Muscle layer of colon (tissue), 2 donors: ENCODE results near the gene NT5C1A.

Experiments
- H3K27ac ChIP-seq: one replicate; pipeline ENCODE4 v1.7.0; 2013; ENCODE audit warnings: low read depth, mild to moderate bottlenecking, low read length, moderate library complexity
- H3K27me3 ChIP-seq, 2 donors: one replicate each; pipeline ENCODE4 v1.7.0; 2013; ENCODE audit warnings: low read length in 2 of 2, mild to moderate bottlenecking in 2 of 2; ENCODE audit not compliant: insufficient read depth in 2 of 2, control insufficient read depth in 1 of 2
- H3K36me3 ChIP-seq: one replicate; pipeline ENCODE4 v1.7.0; 2013; ENCODE audit warnings: mild to moderate bottlenecking, low read length; ENCODE audit not compliant: insufficient read depth
- H3K4me1 ChIP-seq: one replicate; pipeline ENCODE4 v1.7.0; 2013; ENCODE audit warnings: mild to moderate bottlenecking, low read length; ENCODE audit not compliant: insufficient read depth
- H3K4me3 ChIP-seq, 2 donors: one replicate each; pipeline ENCODE4 v1.7.0; 2013; ENCODE audit warnings: low read length in 2 of 2, low read depth in 1 of 2, mild to moderate bottlenecking in 1 of 2, moderate library complexity in 1 of 2
- H3K9ac ChIP-seq: one replicate; pipeline ENCODE4 v1.7.0; 2013; ENCODE audit warnings: low read length
- H3K9me3 ChIP-seq: one replicate; pipeline ENCODE4 v1.7.0; 2013; ENCODE audit warnings: mild to moderate bottlenecking, low read length
- donor health status: abdominal sarcoma.
- donor health status: Adenocarcinoma of cecum.

Gene NT5C1A

GRCh38 chr1:39657923-39658485 lies 13.9 kb downstream of the NT5C1A start:
- H3K9ac ChIP-seq: no peak overlapping the region
- H3K4me3 ChIP-seq: no peak overlapping the region
- H3K4me1 ChIP-seq: peaks cover 3% of the 10 kb centered on the region
- no peaks in the 10 kb centered on the region for H3K9me3 ChIP-seq
- H3K27ac ChIP-seq: no peak overlapping the region
- H3K36me3 ChIP-seq: no peaks in the 10 kb centered on the region
- no peaks in the 10 kb centered on the region for H3K27me3 ChIP-seq

- H3K36me3 ChIP-seq: no peaks in the 10 kb centered on the region
- no peak overlapping the region for H3K9ac ChIP-seq
- peaks cover 3% of the 10 kb centered on the region for H3K4me1 ChIP-seq
- H3K27me3 ChIP-seq: no peaks in the 10 kb centered on the region
- H3K27ac ChIP-seq: no peak overlapping the region
- no peaks in the 10 kb centered on the region for H3K9me3 ChIP-seq
- no peak overlapping the region for H3K4me3 ChIP-seq
Observed at GRCh38 chr1:39657402-39657801, 14.5 kb downstream of the NT5C1A start.

DNA sequence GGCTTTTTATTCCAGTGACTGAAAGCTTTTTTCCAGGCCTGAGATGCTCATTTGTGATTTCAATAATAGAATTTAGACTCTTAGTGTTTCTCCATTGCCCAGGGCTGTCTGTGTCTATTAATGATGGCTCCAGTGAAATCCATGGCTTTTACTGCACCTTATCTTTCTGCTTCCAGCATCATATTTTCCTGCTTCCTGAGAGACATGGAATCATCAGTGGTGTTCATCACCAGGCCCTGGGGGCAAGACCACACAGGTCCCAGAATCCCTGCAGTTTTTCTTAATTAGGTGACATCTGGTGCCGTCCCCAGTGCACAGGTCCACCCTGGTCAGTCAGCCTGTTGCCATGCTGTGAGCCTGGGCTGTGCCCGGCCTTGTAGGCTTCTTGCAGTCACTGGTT lies 15.5 kb downstream of the NT5C1A start:
- H3K36me3 ChIP-seq: no peaks in the 10 kb centered on the region
- no peak overlapping the region for H3K9ac ChIP-seq
- no peak overlapping the region for H3K27ac ChIP-seq
- peaks cover 3% of the 10 kb centered on the region for H3K4me1 ChIP-seq
- no peaks in the 10 kb centered on the region for H3K9me3 ChIP-seq
- H3K4me3 ChIP-seq: no peak overlapping the region
- no peaks in the 10 kb centered on the region for H3K27me3 ChIP-seq

- H3K4me3 ChIP-seq: no peak overlapping the region
- no peak overlapping the region for H3K9ac ChIP-seq
- no peaks in the 10 kb centered on the region for H3K9me3 ChIP-seq
- H3K36me3 ChIP-seq: no peaks in the 10 kb centered on the region
- H3K27ac ChIP-seq: no peak overlapping the region
- peaks cover 3% of the 10 kb centered on the region for H3K4me1 ChIP-seq
- H3K27me3 ChIP-seq: no peaks in the 10 kb centered on the region
Observed at GRCh38 chr1:39655578-39656268, 16.2 kb downstream of the NT5C1A start.

- Histone ChIP-seq H3K9ac (no peak overlapping the region), H3K9me3 (no peaks in the 10 kb centered on the region), H3K36me3 (no peaks in the 10 kb centered on the region), H3K4me3 (no peak overlapping the region), H3K4me1 (peaks cover 3% of the 10 kb centered on the region), H3K27ac (no peak overlapping the region), H3K27me3 (no peaks in the 10 kb centered on the region)
Observed at GRCh38 chr1:39654291-39654690, 17.6 kb downstream of the NT5C1A start.

GRCh38 chr1:39653546-39654031 lies 18.3 kb downstream of the NT5C1A start:
- Histone ChIP-seq H3K27ac (no peak overlapping the region), H3K4me3 (no peak overlapping the region)

DNA sequence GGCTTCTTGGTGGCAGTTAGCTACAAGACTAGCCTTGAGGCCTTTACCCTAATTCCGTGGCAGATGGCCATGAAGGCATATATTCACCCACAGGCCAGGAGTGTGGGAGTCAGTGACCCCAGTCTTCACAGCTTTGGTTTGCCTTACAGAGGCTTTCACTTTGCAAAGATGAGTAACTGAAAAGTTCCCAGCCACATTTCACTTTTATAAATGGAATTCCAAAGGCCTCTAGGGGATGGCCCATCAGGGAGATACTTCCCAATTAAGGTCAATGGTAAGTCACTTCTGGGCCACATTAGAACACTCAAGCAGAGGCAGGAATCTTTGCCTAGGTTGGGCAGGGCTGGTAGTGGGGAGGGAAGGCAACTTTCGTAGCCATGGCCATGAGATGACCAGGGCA lies 19.4 kb downstream of the NT5C1A start:
- Histone ChIP-seq H3K9me3 (no peaks in the 10 kb centered on the region), H3K9ac (no peak overlapping the region), H3K27ac (no peak overlapping the region), H3K4me3 (no peak overlapping the region), H3K36me3 (no peaks in the 10 kb centered on the region), H3K27me3 (no peaks in the 10 kb centered on the region), H3K4me1 (peaks cover 3% of the 10 kb centered on the region)

More at GRCh38 chr1:39653546-39654031, 18.3 kb downstream of the NT5C1A start:
- Histone ChIP-seq H3K36me3 (no peaks in the 10 kb centered on the region), H3K27me3 (no peaks in the 10 kb centered on the region), H3K4me1 (peaks cover 3% of the 10 kb centered on the region), H3K9me3 (no peaks in the 10 kb centered on the region), H3K9ac (no peak overlapping the region)

- Histone ChIP-seq H3K36me3 (no peaks in the 10 kb centered on the region), H3K9me3 (no peaks in the 10 kb centered on the region), H3K4me1 (peaks cover 3% of the 10 kb centered on the region), H3K27ac (no peak overlapping the region), H3K4me3 (no peak overlapping the region), H3K27me3 (no peaks in the 10 kb centered on the region), H3K9ac (no peak overlapping the region)
Observed at GRCh38 chr1:39652105-39652504, 19.8 kb downstream of the NT5C1A start.

GRCh38 chr1:39650431-39650830 lies 21.5 kb downstream of the NT5C1A start:
- peaks cover 3% of the 10 kb centered on the region for H3K4me1 ChIP-seq
- H3K9me3 ChIP-seq: no peaks in the 10 kb centered on the region
- no peak overlapping the region for H3K27ac ChIP-seq
- no peak overlapping the region for H3K9ac ChIP-seq
- H3K36me3 ChIP-seq: no peaks in the 10 kb centered on the region
- no peaks in the 10 kb centered on the region for H3K27me3 ChIP-seq
- H3K4me3 ChIP-seq: no peak overlapping the region

GRCh38 chr1:39649636-39650185 lies 22.2 kb downstream of the NT5C1A start:
- Histone ChIP-seq H3K27ac (no peak overlapping the region), H3K36me3 (no peaks in the 10 kb centered on the region), H3K9me3 (no peaks in the 10 kb centered on the region), H3K4me1 (peaks cover 3% of the 10 kb centered on the region), H3K9ac (no peak overlapping the region), H3K27me3 (no peaks in the 10 kb centered on the region), H3K4me3 (no peak overlapping the region)

DNA sequence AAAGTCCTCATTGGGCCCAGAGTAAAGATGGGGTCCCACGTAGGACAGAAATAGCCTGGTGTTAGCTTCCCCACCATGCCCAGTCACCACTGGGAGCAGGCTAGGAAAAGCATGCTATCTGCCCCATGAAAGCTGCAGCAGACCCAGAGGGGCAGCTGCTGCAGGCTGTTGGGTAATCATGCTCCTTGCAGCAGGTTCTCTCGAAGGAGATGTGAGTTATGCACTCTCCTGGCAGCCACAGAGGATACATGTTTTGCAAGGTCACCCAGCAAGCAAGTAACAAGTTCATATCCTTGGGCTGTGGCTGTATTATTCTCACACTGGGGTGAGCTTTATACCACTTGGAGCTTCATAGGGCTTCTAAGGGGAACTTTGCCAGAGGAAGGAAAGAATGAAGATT lies 23.4 kb downstream of the NT5C1A start:
- Histone ChIP-seq H3K27me3 (no peaks in the 10 kb centered on the region), H3K9me3 (no peaks in the 10 kb centered on the region), H3K4me3 (no peak overlapping the region), H3K9ac (no peak overlapping the region), H3K27ac (no peak overlapping the region), H3K36me3 (no peaks in the 10 kb centered on the region), H3K4me1 (peaks cover 3% of the 10 kb centered on the region)

DNA sequence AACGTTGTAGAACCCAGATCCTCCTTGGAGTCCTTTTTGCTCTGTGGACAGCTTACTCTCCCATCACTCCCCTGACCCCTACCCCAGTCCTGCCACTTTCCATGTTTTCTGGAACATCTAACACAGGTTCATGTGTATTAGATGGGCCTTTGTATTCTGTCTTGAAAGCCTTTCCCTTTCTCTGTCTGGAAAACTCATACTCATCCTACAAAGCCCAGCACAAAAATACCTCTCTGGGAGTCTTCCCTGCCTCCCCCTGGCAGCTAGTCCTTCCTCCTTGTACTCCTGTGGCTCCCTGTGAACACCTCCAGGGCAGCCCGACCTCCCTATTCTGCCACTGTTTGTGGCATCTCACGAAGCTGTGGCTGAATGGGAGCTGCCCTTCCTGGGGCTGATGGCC lies 24.7 kb downstream of the NT5C1A start:
- Histone ChIP-seq H3K9ac (no peak overlapping the region), H3K36me3 (no peaks in the 10 kb centered on the region), H3K4me1 (no peaks in the 10 kb centered on the region), H3K27me3 (no peaks in the 10 kb centered on the region), H3K4me3 (no peak overlapping the region), H3K27ac (no peak overlapping the region), H3K9me3 (no peaks in the 10 kb centered on the region)
